ENCODE results near the gene ZBTB20. TPM values are rescaled to one million over a fixed set of nuclear protein-coding genes. Genes with fewer than 3 reads are reported as not detected.

The ZBTB20 gene
- total and polyA plus RNA-seq, 12 donors, result 2.8 to 167 (median 108) TPM

DNA sequence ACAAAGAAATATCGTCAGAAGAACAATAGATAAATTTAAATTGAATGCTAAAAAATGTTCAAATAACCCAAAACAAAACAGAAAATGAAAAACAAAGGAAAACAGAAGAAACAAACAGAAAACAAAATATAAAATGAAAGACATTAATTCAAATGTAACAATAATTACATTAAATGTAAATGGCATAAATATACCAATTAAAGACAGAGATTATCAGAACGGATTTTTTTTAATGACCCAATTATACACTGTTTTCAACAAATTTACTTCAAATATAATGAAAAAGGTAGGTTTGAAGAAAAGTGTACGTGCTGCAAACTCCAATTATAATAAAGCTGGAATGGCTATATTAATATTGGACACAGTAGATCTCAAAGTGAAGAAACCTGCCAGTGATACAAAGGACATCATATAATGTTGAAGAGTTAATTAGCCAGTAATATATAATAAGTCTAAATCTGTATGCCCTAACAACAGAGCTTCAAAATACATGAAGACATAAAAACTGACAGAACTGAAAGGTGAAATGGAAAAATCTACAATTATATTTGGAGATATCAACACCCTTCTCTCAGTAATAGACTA, 193.8 kb downstream of the ZBTB20 start:
- no peaks in the 10 kb centered on the region for H3K27me3 ChIP-seq
- 63 to 67% (median 66%) methylated on average over 3 of the region's 3 CpGs for WGBS, 4 donors
- H3K9me3 ChIP-seq (replicated peaks in 1 of 3), result peaks cover 0 to 15% (median 15%) of the 10 kb centered on the region in 3 donors
- TF ChIP-seq POLR2A (IDR thresholded peaks at IDR 0.05), result no peak
- TF ChIP-seq, protein P1, sequence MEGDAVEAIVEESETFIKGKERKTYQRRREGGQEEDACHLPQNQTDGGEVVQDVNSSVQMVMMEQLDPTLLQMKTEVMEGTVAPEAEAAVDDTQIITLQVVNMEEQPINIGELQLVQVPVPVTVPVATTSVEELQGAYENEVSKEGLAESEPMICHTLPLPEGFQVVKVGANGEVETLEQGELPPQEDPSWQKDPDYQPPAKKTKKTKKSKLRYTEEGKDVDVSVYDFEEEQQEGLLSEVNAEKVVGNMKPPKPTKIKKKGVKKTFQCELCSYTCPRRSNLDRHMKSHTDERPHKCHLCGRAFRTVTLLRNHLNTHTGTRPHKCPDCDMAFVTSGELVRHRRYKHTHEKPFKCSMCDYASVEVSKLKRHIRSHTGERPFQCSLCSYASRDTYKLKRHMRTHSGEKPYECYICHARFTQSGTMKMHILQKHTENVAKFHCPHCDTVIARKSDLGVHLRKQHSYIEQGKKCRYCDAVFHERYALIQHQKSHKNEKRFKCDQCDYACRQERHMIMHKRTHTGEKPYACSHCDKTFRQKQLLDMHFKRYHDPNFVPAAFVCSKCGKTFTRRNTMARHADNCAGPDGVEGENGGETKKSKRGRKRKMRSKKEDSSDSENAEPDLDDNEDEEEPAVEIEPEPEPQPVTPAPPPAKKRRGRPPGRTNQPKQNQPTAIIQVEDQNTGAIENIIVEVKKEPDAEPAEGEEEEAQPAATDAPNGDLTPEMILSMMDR (IDR thresholded peaks at IDR 0.05), result no peak
- DNase-seq, result no peak
- H3K4me3 ChIP-seq, result no peak overlapping the region
- intact Hi-C loops (cut with DNase I), result no loop called here
- no peak overlapping the region for H3K27ac ChIP-seq
- H3K36me3 ChIP-seq (replicated peaks in 1 of 2), result no peaks in the 10 kb centered on the region
- H3K4me1 ChIP-seq (replicated peaks in 1 of 2), result peaks cover 0 to 5% of the 10 kb centered on the region in 2 donors

GRCh38 chr3:114942773-114943172, 204.3 kb downstream of the ZBTB20 start:
- peaks cover 0 to 20% of the 10 kb centered on the region in 2 donors for H3K4me1 ChIP-seq (replicated peaks in 1 of 2)
- DNase-seq, result no peak
- no peaks in the 10 kb centered on the region for H3K36me3 ChIP-seq (replicated peaks in 1 of 2)
- no peaks in the 10 kb centered on the region for H3K9me3 ChIP-seq (replicated peaks in 1 of 3)
- intact Hi-C loops (cut with DNase I), result no loop called here
- H3K27me3 ChIP-seq, result no peaks in the 10 kb centered on the region
- TF ChIP-seq, protein P1 (IDR thresholded peaks at IDR 0.05), result no peak
- TF ChIP-seq POLR2A (IDR thresholded peaks at IDR 0.05), result no peak
- 94 to 99% (median 95%) methylated on average over 2 of the region's 2 CpGs for WGBS, 4 donors
- no peak overlapping the region for H3K4me3 ChIP-seq
- H3K27ac ChIP-seq, result no peak overlapping the region

- 89 to 93% (median 90%) methylated on average over 3 of the region's 3 CpGs for WGBS, 4 donors
- Histone ChIP-seq H3K27ac (no peak overlapping the region), H3K9me3 (replicated peaks in 1 of 3) (no peaks in the 10 kb centered on the region), H3K27me3 (no peaks in the 10 kb centered on the region), H3K4me3 (no peak overlapping the region), H3K36me3 (replicated peaks in 1 of 2) (no peaks in the 10 kb centered on the region), H3K4me1 (replicated peaks in 1 of 2) (peaks cover 0 to 20% of the 10 kb centered on the region in 2 donors)
- intact Hi-C loops (cut with DNase I), result no loop called here
- no peak for DNase-seq
- no peak for TF ChIP-seq POLR2A (IDR thresholded peaks at IDR 0.05)
- TF ChIP-seq, protein P1 (IDR thresholded peaks at IDR 0.05), result no peak
These were observed 205.3 kb downstream of the ZBTB20 start for GRCh38 chr3:114941626-114942309.

GRCh38 chr3:114939920-114940319, 207.2 kb downstream of the ZBTB20 start:
- intact Hi-C loops (cut with DNase I), result no loop called here
- H3K9me3 ChIP-seq (replicated peaks in 1 of 3), result no peaks in the 10 kb centered on the region
- no peak for TF ChIP-seq POLR2A (IDR thresholded peaks at IDR 0.05)
- TF ChIP-seq, protein P1 (IDR thresholded peaks at IDR 0.05), result no peak

More at GRCh38 chr3:114939920-114940319, 207.2 kb downstream of the ZBTB20 start:
- Histone ChIP-seq H3K4me3 (no peak overlapping the region), H3K36me3 (replicated peaks in 1 of 2) (no peaks in the 10 kb centered on the region), H3K4me1 (replicated peaks in 1 of 2) (peaks cover 0 to 20% of the 10 kb centered on the region in 2 donors), H3K27ac (no peak overlapping the region), H3K27me3 (no peaks in the 10 kb centered on the region)
- no peak for DNase-seq
